ENCODE measurements around the gene RFX5. TPM values are rescaled to one million over a fixed set of nuclear protein-coding genes. Genes with fewer than 3 reads are reported as not detected.

The RFX5 gene
- total and polyA plus RNA-seq, 3 experiments from 2014 or later = 38.0 to 77.4 (median 77.2) TPM

GRCh38 chr1:151292207-151293030 lies 54.6 kb downstream of the RFX5 start:
- H3K36me3 ChIP-seq (ENCODE audit: insufficient read depth, low read length) = peaks cover 53% of the 10 kb centered on the region
- Mint-ChIP-seq H3K27me3 (no peaks in the 10 kb centered on the region), H3K4me1 (peaks cover 7 to 21% (median 8%) of the 10 kb centered on the region in 3 donors), H3K9me3 (no peaks in the 10 kb centered on the region), H3K4me3 (no peak overlapping the region), H3K36me3 (peaks cover 0 to 89% (median 9%) of the 10 kb centered on the region in 3 donors), H3K27ac (peak overlapping the region in 4 of 8 donors; percentile 17 to 81 (median 68))
- ChIA-PET POLR2A (no interaction called here), CTCF (interaction anchor here (1.8 kb wide), 1 partner anchor 9 kb away, joined by 10 read pairs; no protein-coding TSS in a partner anchor)
- no peak overlapping the region for H3K27ac ChIP-seq (ENCODE audit: low read depth, low read length)
- H3K27me3 ChIP-seq (ENCODE audit: insufficient read depth, low read length, poor library complexity, severe bottlenecking) = no peaks in the 10 kb centered on the region
- no peak for DNase-seq
- H3K4me3 ChIP-seq (ENCODE audit: low read length) = no peak overlapping the region
- no peaks in the 10 kb centered on the region for H3K4me1 ChIP-seq (ENCODE audit: insufficient read depth, low read length)
- no peaks in the 10 kb centered on the region for H3K9me3 ChIP-seq (ENCODE audit: low read length)

- Mint-ChIP-seq H3K9me3 (no peaks in the 10 kb centered on the region), H3K36me3 (peaks cover 0 to 94% (median 11%) of the 10 kb centered on the region in 3 donors), H3K27me3 (no peaks in the 10 kb centered on the region), H3K4me1 (peaks cover 10 to 31% (median 11%) of the 10 kb centered on the region in 3 donors), H3K27ac (peak overlapping the region in 1 of 8 donors; percentile 82), H3K4me3 (no peak overlapping the region)
- CTCF ChIA-PET = no interaction called here
- H3K4me3 ChIP-seq (ENCODE audit: low read length) = no peak overlapping the region
- no peaks in the 10 kb centered on the region for H3K4me1 ChIP-seq (ENCODE audit: insufficient read depth, low read length)
- DNase-seq = no peak
- H3K9me3 ChIP-seq (ENCODE audit: low read length) = no peaks in the 10 kb centered on the region
- H3K27me3 ChIP-seq (ENCODE audit: insufficient read depth, low read length, poor library complexity, severe bottlenecking) = no peaks in the 10 kb centered on the region
- POLR2A ChIA-PET = no interaction called here
- H3K36me3 ChIP-seq (ENCODE audit: insufficient read depth, low read length) = peaks cover 63% of the 10 kb centered on the region
- no peak overlapping the region for H3K27ac ChIP-seq (ENCODE audit: low read depth, low read length)
Measured at GRCh38 chr1:151290709-151291303, 56.2 kb downstream of the RFX5 start.

Other genes starting within 250 kb of the RFX5 start
- 1 to 10 TPM; 2.9 to 3.1 TPM for gene SEMA6C, start 200.6 kb downstream of the RFX5 start, total RNA-seq
- 1.5 TPM for gene SEMA6C, start 200.6 kb downstream of the RFX5 start, polyA plus RNA-seq
- gene TNFAIP8L2, start 190.6 kb downstream of the RFX5 start, total RNA-seq = 10 to 100 TPM; 24.6 to 25.5 TPM
- gene TNFAIP8L2, start 190.6 kb downstream of the RFX5 start, polyA plus RNA-seq = 22.6 TPM
- 1 to 10 TPM; 4.6 to 5.5 TPM for gene LYSMD1, start 181.3 kb downstream of the RFX5 start, total RNA-seq
- 0.54 TPM for gene LYSMD1, start 181.3 kb downstream of the RFX5 start, polyA plus RNA-seq
- 10 to 100 TPM; 86.3 to 90.9 TPM for gene SCNM1, start 181.1 kb downstream of the RFX5 start, total RNA-seq
- 58.4 TPM for gene SCNM1, start 181.1 kb downstream of the RFX5 start, polyA plus RNA-seq
- 1 to 10 TPM; 2.4 to 3.7 TPM for gene TMOD4, start 171.3 kb downstream of the RFX5 start, total RNA-seq
- gene TMOD4, start 171.3 kb downstream of the RFX5 start, polyA plus RNA-seq = 1.0 TPM
- 10 to 100 TPM; 84.4 to 85.4 TPM for gene VPS72, start 157.1 kb downstream of the RFX5 start, total RNA-seq
- 68.3 TPM for gene VPS72, start 157.1 kb downstream of the RFX5 start, polyA plus RNA-seq
- gene PIP5K1A, start 148.7 kb downstream of the RFX5 start, total RNA-seq = 10 to 100 TPM; 76.7 to 77.0 TPM
- 13.0 TPM for gene PIP5K1A, start 148.7 kb downstream of the RFX5 start, polyA plus RNA-seq
- gene PSMD4, start 92.5 kb downstream of the RFX5 start, total RNA-seq = 100 to 1,000 TPM; 250 to 256 TPM
- gene PSMD4, start 92.5 kb downstream of the RFX5 start, polyA plus RNA-seq = 239 TPM
- 10 to 100 TPM; 23.8 to 26.5 TPM for gene ZNF687, start 65.0 kb downstream of the RFX5 start, total RNA-seq
- 1.6 TPM for gene ZNF687, start 65.0 kb downstream of the RFX5 start, polyA plus RNA-seq
- gene PI4KB, start 19.8 kb downstream of the RFX5 start, total RNA-seq = 10 to 100 TPM; 59.9 to 65.5 TPM
- 67.5 TPM for gene PI4KB, start 19.8 kb downstream of the RFX5 start, polyA plus RNA-seq
- not detected for gene SELENBP1, start 25.5 kb upstream of the RFX5 start, total RNA-seq
- gene SELENBP1, start 25.5 kb upstream of the RFX5 start, polyA plus RNA-seq = not detected
- 100 to 1,000 TPM; 479 to 492 TPM for gene PSMB4, start 52.3 kb upstream of the RFX5 start, total RNA-seq
- 60.1 TPM for gene PSMB4, start 52.3 kb upstream of the RFX5 start, polyA plus RNA-seq
- gene POGZ, start 112.2 kb upstream of the RFX5 start, total RNA-seq = 10 to 100 TPM; 60.1 to 65.3 TPM
- 11.3 TPM for gene POGZ, start 112.2 kb upstream of the RFX5 start, polyA plus RNA-seq
- gene CGN, start 164.1 kb upstream of the RFX5 start, total RNA-seq = 1 to 10 TPM; 1.1 to 1.6 TPM
- gene CGN, start 164.1 kb upstream of the RFX5 start, polyA plus RNA-seq = 0.36 TPM
- gene TUFT1, start 193.1 kb upstream of the RFX5 start, total RNA-seq = 1 to 10 TPM; 2.0 to 2.3 TPM
- 1.8 TPM for gene TUFT1, start 193.1 kb upstream of the RFX5 start, polyA plus RNA-seq

Measured in CD8-positive, alpha-beta memory T cell (primary cell).